Tibial nerve (tissue), 4 donors: Measurements from ENCODE around the gene TRDN. TPM values are rescaled to one million over a fixed set of nuclear protein-coding genes. Genes with fewer than 3 reads are reported as not detected.

Source experiments
- DNase-seq, 2 donors: peaks; one replicate each; pipeline ENCODE4 v3.0.0-alpha.2; 2019; ENCODE audit warnings: low spot score in 2 of 2
- H3K27ac ChIP-seq, 4 donors: fragments of 200-600 bp; sonication (generic) in 3 of 4; one replicate each; pipeline ENCODE4 v1.5.1; 2017 to 2019; ENCODE audit warnings: mild to moderate bottlenecking in 1 of 4
- H3K27me3 ChIP-seq, 2 donors: fragments of 200-600 bp; sonication (generic) in 1 of 2; one replicate each; pipeline versions ENCODE4 v1.5.1 to v1.6.0; 2017 to 2019
- H3K36me3 ChIP-seq, 3 donors: fragments of 200-600 bp; sonication (generic); one replicate each; pipeline ENCODE4 v1.5.1; 2018 to 2019
- H3K4me1 ChIP-seq, 4 donors: fragments of 200-600 bp; sonication (generic) in 3 of 4; one replicate each; pipeline ENCODE4 v1.5.1; 2017 to 2019
- H3K4me3 ChIP-seq, 4 donors: fragments of 200-600 bp; sonication (generic) in 3 of 4; one replicate each; pipeline ENCODE4 v1.5.1; 2017 to 2019; ENCODE audit warnings: mild to moderate bottlenecking in 1 of 4, moderate library complexity in 1 of 4
- H3K9me3 ChIP-seq, 4 donors: fragments of 200-600 bp; sonication (generic) in 3 of 4; one replicate each; pipeline ENCODE4 v1.5.1; 2017 to 2019
- EP300 ChIP-seq, 2 donors: sonication (generic); formaldehyde crosslinking; IDR thresholded peaks; one replicate each; pipeline ENCODE4 v1.6.1; 2017; ENCODE audit warnings: antibody characterized with exemption in 2 of 2, mild to moderate bottlenecking in 1 of 2
- POLR2A ChIP-seq, 2 donors: fragments of 450-650 bp; IDR thresholded peaks; one replicate each; pipeline ENCODE4 v1.6.1; 2017; ENCODE audit warnings: antibody characterized with exemption in 2 of 2, mild to moderate bottlenecking in 2 of 2, moderate library complexity in 2 of 2
- WGBS, 2 donors: methylation state at CpG; one replicate each; pipeline ENCODE4 v1.1.5; 2018; 5-methylcytosine and 5-hydroxymethylcytosine counted together
- total RNA-seq, 4 donors: library from RNA; depleted of rRNA; stranded (reverse); fragments of >200 nt; gene quantifications; one replicate each; pipeline ENCODE4 v1.1.0, GENCODE V29; 2016
- TF ChIP-seq, protein P1 (sequence below), 5 experiments: fragments of 200-600 bp in 3 of 5; fragments of 450-650 bp in 2 of 5; sonication (generic) in 3 of 5; IDR thresholded peaks; one replicate each; pipeline ENCODE4 v1.5.1; 2016 to 2019; ENCODE audit warnings: antibody characterized with exemption in 5 of 5, mild to moderate bottlenecking in 3 of 5, moderate library complexity in 2 of 5

TRDN gene
- total RNA-seq, 4 donors from 2014 or later, result 0.30 to 0.59 TPM; not detected in 2

DNA sequence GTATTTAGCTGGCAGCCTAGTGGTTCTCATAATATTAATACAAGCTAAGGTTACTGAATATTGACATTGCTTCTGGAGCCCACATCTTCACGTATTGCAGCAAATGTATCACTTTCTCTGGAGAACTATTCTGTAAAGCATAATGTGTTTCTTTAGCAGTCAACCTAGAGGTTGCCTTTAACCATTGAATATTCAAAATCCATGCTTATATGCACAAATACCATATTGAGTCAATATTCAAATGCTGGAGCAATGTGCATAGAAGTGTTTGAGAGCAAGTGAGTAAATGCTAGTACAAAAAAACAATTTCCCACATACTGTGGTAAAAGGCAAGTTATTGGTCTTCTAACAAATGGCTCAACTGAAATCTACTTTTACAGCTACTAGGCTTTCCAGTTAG is 231.8 kb downstream of the TRDN start:
- H3K4me3 ChIP-seq, result no peak overlapping the region
- TF ChIP-seq POLR2A (IDR thresholded peaks at IDR 0.05) (no peak), EP300 (IDR thresholded peaks at IDR 0.05) (no peak)
- TF ChIP-seq, protein P1, sequence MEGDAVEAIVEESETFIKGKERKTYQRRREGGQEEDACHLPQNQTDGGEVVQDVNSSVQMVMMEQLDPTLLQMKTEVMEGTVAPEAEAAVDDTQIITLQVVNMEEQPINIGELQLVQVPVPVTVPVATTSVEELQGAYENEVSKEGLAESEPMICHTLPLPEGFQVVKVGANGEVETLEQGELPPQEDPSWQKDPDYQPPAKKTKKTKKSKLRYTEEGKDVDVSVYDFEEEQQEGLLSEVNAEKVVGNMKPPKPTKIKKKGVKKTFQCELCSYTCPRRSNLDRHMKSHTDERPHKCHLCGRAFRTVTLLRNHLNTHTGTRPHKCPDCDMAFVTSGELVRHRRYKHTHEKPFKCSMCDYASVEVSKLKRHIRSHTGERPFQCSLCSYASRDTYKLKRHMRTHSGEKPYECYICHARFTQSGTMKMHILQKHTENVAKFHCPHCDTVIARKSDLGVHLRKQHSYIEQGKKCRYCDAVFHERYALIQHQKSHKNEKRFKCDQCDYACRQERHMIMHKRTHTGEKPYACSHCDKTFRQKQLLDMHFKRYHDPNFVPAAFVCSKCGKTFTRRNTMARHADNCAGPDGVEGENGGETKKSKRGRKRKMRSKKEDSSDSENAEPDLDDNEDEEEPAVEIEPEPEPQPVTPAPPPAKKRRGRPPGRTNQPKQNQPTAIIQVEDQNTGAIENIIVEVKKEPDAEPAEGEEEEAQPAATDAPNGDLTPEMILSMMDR (IDR thresholded peaks at IDR 0.05), result no peak
- no peaks in the 10 kb centered on the region for H3K27me3 ChIP-seq
- H3K4me1 ChIP-seq, result no peaks in the 10 kb centered on the region
- H3K27ac ChIP-seq, result no peak overlapping the region
- 79 to 85% methylated on average over 1 of the region's 1 CpG for WGBS, 2 donors
- H3K36me3 ChIP-seq, result no peaks in the 10 kb centered on the region
- H3K9me3 ChIP-seq, result no peaks in the 10 kb centered on the region
- DNase-seq, result no peak

DNA sequence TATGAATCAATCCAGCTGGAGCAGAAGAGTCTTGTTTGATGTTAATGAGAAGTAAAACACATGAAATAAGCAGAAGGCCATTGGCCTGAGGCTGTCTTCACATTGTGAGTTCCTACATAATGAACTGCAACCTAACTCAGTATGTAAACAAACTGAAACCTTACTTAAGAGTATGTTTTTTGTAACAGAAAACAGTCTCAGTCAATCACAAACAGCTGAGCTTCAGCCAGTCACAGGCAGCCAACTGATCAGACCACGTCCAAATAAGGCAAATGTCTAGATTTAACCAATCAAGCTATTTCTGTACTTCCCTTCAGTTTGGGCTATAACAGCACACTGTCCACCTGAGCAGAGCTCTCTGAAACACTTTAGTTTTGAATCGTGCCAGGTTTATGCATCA is 234.7 kb downstream of the TRDN start:
- H3K36me3 ChIP-seq, result no peaks in the 10 kb centered on the region
- H3K9me3 ChIP-seq, result no peaks in the 10 kb centered on the region
- no peak for DNase-seq
- WGBS, 2 donors, result 60 to 81% methylated on average over 2 of the region's 2 CpGs
- no peaks in the 10 kb centered on the region for H3K27me3 ChIP-seq
- no peak for TF ChIP-seq POLR2A (IDR thresholded peaks at IDR 0.05)
- TF ChIP-seq, protein P1 (IDR thresholded peaks at IDR 0.05), result no peak
- no peak for TF ChIP-seq EP300 (IDR thresholded peaks at IDR 0.05)
- H3K4me3 ChIP-seq, result no peak overlapping the region
- no peaks in the 10 kb centered on the region for H3K4me1 ChIP-seq
- H3K27ac ChIP-seq, result no peak overlapping the region

DNA sequence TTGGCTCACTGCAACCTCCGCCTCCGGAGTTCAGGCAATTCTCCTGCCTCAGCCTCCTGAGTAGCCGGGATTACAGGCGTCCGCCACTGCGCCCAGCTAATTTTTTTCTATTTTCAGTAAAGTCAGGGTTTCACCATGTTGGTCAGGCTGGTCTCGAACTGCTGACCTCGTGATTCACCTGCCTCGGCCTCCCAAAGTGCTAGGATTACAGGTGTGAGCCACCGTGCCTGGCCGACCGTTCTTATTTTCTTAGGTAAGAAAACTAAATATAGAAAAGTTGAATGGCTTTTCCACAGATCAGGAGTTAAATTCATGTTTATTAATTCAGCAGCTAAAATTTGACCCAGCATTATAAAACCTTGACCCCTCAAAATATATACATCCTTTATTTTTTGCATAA is 238.7 kb downstream of the TRDN start:
- H3K9me3 ChIP-seq, result no peaks in the 10 kb centered on the region
- TF ChIP-seq, protein P1 (IDR thresholded peaks at IDR 0.05), result no peak
- no peak for TF ChIP-seq EP300 (IDR thresholded peaks at IDR 0.05)
- no peaks in the 10 kb centered on the region for H3K27me3 ChIP-seq
- WGBS, 2 donors, result 86% methylated on average over 12 of the region's 12 CpGs
- no peak for DNase-seq
- H3K36me3 ChIP-seq, result no peaks in the 10 kb centered on the region
- H3K4me3 ChIP-seq, result no peak overlapping the region
- H3K4me1 ChIP-seq, result no peaks in the 10 kb centered on the region
- no peak overlapping the region for H3K27ac ChIP-seq

DNA sequence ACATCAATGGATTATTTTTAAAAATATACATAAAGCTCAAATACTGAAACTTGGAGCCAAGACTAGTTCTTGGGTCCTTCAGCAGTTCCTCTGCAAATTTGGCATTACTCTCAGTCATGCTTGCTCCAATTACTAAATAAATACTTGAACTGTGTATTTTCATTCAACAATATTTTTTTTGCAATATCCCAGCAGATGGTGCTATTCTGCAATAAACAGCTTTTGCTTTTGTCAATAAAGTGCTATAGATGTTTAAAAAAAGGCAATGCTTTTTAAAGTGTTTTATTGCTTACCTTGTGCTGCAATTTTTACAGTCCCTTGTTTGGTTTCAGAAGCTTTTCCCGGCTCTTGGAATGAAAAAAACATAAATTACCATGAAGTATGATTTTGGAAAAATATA is 243.4 kb downstream of the TRDN start:
- Histone ChIP-seq H3K9me3 (no peaks in the 10 kb centered on the region), H3K27ac (no peak overlapping the region), H3K4me1 (no peaks in the 10 kb centered on the region), H3K27me3 (no peaks in the 10 kb centered on the region), H3K36me3 (no peaks in the 10 kb centered on the region), H3K4me3 (no peak overlapping the region)
- TF ChIP-seq, protein P1 (IDR thresholded peaks at IDR 0.05), result peak in 3 of 5 experiments; percentile 25 to 44 (median 37)
- TF ChIP-seq EP300 (IDR thresholded peaks at IDR 0.05), result no peak
- 20 to 27% methylated on average over 1 of the region's 1 CpG for WGBS, 2 donors
- no peak for DNase-seq

DNA sequence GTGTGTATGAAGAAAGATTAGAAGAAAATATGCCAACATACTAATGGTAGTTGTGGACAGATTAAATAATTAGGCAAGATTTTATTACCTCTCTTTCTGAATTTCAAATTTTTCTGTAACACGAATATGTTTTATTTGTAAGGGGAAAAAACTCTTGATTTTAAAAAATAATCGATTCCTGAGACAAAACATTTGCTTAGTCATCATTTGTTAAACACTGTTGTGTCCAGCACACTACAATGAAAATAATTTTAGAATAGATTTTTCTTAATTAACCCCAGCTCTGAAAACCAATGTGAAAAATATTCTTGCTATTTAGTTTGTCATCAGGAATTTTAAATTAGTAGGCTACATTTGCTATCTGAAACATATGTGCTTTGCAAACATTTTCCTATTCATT is 253.0 kb downstream of the TRDN start:
- 73 to 79% methylated on average over 2 of the region's 2 CpGs for WGBS, 2 donors

More for the DNA sequence above, 253.0 kb downstream of the TRDN start:
- no peak for DNase-seq
- TF ChIP-seq POLR2A (IDR thresholded peaks at IDR 0.05) (no peak), EP300 (IDR thresholded peaks at IDR 0.05) (no peak)
- TF ChIP-seq, protein P1 (IDR thresholded peaks at IDR 0.05), result no peak
- H3K27ac ChIP-seq, result no peak overlapping the region
- no peaks in the 10 kb centered on the region for H3K27me3 ChIP-seq
- H3K4me3 ChIP-seq, result no peak overlapping the region
- no peaks in the 10 kb centered on the region for H3K36me3 ChIP-seq
- no peaks in the 10 kb centered on the region for H3K9me3 ChIP-seq
- H3K4me1 ChIP-seq, result no peaks in the 10 kb centered on the region
